Muscle of back (tissue), 11 donors: ENCODE measurements around the gene ELOVL6. TPM values are rescaled to one million over a fixed set of nuclear protein-coding genes. Genes with fewer than 3 reads are reported as not detected.
"Not testable (repeated sequence)": the region's sequence is repeated elsewhere in the genome, so short reads cannot be mapped to it uniquely, and the experiment has no call there.

Experiments
- DNase-seq, 3 donors: peaks; one replicate each; pipeline versions ENCODE4 v3.0.0 to v3.0.0-alpha.2; 2013
- polyA plus RNA-seq, 10 donors: library from polyadenylated mRNA; unstranded; fragments of 120-200 nt; gene quantifications; one replicate each; pipeline ENCODE4 v1.2.1, GENCODE V29; 2013; ENCODE audit not compliant: insufficient read length in 10 of 10

Gene ELOVL6
- polyA plus RNA-seq, 10 donors = 7.5 to 15.2 (median 8.0) TPM

DNA sequence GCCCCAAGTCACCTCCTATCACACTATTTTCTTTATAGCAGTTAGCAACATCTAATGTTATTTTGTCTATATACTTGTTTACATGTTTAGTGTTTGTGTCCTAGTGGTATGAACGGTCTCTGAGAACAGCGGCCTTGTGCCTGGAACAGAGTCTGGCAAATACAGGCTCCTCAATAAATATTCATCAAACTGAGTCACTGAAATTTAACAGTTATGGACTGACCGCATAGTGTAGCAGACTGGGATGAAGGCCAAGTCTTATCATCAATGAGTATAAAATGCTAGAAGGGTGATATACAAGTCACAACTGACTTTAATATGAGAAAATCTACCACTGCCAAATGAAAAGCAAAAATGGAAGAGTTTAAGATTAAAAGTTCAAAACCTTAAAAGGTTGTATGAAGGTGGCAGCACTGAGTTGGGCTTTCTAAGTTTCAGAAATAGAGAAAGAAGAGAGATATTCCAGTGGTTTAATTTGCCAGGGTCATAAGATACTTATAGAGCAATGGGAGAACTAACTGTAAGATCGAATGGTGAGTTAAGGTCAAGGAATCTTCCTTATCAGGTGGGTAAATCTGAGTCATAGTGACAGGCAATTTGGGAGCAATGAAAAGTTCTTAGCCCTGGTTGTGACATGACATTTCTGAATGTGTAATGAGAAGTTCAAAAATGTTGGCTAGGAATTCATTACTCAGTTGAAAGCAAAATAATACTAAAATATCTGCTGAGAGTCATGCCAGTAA, 34.9 kb downstream of the ELOVL6 start:
- DNase-seq = peak in 1 of 3 donors; percentile 75

DNA sequence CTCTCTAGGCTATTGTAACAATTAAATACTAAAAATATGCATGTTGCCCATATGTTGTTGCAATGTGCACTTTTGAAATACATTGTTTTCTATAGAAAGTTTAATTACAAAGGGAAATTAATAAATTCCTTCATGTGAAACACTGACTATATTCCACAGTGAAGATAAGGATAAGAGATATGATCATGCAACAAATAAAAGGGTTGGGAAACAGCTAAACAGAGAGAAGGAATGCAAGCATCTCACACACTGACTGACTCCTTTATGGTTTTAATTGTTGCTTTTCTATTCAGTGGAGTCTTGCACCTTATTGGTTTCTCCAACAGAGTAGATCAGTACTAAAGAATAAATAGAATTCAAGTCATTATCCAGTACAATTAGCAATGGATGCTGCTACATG, 37.8 kb downstream of the ELOVL6 start:
- no peak for DNase-seq

DNA sequence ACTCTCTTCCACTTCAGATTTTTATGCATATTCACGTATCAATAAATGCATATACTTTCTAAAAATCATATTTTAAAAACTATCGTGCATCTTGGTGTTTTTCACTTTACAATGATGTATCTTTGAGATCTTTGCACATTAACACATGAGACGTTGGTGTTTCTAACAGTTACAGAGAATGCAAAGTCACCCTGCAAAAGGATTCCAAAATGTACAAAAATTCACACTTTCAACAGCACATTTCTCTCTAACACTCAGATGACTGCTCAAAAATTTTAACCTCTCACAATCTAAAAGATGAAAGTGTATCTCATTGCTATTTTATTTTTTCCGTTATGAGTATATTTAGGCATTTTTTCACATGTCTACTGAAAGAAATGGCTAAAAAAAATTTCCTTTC, 38.9 kb downstream of the ELOVL6 start:
- no peak for DNase-seq

DNA sequence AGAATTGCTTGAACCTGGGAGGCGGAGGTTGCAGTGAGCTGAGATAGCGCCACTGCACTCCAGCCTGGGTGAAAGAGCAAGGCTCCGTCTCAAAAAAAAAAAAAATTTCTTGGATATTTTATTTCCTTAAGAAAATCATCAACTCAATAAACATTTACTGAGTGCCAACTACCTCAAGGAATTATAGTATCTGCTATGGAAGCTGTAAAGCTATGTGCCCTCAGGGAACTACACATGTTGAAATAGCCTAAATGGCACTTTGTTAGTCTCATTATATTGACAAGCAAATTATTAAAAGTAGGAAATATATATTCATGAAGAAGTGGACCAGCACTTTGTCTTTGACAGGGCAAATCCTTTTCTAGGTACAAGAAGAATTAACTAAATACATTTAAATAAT, 40.8 kb downstream of the ELOVL6 start:
- no peak for DNase-seq

DNA sequence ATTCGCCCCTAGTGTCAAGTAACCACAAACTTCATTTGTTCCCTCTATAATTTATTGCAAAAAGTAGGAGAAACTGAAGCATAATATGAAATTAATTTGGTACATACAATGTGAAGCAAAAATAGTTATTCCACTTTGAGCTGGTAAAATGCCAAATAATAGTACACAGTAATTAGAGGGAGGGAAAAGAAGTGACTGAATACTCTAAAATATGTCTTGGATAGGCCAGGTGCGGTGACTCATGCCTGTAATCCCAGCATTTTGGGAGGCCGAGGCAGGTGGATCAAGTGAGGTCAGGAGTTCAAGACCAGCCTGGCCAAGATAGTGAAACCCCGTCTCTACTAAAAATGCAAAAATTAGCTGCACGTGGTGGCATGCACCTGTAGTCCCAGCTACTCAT, 41.2 kb downstream of the ELOVL6 start:
- DNase-seq = not testable (repeated sequence)

DNA sequence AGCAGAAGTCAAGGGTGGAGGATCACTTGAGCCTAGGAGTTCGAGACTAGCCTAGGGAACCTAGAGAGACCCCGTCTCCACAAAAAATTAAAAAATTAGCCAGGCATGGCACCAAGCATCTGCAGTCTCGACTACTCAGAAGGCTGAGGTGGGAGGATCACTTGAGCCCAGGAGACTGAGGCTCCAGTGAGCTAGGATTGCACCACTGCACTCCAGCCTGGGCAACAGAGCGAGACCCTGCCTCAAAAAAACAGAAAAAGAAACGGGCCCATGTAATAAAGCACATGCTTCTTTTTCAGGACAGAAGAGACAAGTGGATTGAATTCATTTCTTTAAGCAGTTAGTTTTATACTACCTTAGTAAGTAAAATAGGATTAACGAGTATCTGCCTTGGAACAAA, 42.0 kb downstream of the ELOVL6 start:
- DNase-seq = no peak

DNA sequence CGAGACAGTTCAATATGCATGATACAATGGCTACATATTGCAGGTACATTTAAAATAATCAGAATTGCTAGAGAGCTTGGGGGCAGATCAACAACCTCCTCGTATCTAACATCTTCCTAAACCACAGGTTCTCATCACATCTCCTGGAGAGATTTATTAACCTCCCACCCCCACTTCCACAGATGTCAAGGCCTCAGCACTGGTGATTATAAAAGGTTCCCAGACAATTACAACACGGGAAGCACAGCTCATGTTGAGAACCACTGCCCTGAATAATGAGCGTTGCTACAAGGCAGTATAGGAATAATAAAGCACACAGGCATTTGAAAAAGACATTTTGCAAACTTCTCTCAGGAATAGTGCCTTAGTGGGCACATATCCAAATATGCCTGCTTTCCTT, 42.8 kb downstream of the ELOVL6 start:
- DNase-seq = peak in 1 of 3 donors; percentile 19

DNA sequence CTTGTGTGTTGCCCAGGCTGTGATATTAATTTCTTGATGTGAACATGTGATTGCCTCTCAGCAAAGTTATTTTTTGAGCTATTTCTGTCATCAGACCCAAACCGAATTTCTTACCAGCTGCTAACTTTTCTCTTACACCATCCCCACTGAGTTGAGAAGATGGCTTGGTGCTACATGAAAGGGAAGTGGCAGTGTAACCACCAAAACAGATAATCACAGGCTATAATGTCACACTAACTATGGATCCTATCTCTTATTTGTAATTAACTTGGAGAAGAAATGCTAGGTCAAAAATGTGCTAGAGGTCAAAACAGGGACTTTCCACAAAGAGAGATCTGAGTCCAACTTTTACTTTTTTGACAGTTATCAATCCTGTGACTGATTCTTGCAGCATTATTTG, 43.8 kb downstream of the ELOVL6 start:
- no peak for DNase-seq

DNA sequence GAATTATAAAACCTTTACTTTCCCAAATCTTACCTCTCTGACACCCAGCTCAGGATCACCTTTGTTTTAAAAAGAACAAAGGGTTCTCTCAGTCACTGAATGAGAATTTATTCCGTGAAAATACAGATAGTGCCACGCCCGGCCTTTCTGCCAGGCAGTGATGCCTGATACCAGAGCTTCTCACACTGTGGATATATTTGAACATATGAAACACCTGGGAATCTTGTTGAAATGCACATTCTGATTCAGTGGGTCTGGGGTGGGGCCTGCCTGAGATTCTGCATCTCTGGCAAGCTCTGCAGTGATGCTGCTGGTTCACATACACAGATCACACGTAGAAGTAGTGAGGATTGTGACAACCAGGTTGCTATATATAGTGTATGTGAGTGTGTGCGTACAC, 46.0 kb downstream of the ELOVL6 start:
- DNase-seq = no peak

DNA sequence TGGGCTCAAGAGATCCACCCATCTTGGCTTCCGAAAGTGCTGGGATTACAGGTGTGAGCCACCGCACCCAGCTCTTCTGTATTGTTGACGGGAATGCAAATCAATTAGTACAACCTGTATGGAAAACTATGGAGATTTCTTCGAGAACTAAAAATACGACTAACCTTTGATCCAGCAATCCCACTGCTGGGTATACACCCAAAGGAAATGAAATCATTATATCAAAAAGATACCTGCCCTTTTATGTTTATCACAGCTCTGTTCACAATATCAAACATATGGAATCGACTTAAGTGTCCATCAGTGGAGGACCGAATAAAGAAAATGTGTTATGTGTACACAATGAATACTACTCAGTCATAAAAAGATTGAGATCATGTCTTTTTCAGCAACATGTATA, 49.3 kb downstream of the ELOVL6 start:
- no peak for DNase-seq

DNA sequence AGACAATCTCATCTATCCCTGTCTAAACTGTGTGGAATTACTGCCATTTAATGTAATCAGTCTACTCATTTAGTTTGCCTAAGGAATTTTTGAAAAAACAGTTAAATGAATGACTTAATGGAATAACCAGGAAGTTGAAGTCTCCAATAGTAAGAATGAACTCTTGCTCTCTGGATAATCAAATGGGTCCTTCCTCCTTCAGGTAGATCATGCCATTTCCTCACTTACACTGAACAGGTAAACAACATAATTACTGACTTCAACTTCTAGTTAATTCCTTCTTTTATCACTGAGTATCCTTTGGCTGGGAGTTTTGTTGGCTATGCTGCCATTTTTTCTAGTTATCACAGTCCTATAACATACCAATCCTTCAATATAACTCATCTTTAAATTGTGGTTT, 56.0 kb downstream of the ELOVL6 start:
- DNase-seq = no peak

DNA sequence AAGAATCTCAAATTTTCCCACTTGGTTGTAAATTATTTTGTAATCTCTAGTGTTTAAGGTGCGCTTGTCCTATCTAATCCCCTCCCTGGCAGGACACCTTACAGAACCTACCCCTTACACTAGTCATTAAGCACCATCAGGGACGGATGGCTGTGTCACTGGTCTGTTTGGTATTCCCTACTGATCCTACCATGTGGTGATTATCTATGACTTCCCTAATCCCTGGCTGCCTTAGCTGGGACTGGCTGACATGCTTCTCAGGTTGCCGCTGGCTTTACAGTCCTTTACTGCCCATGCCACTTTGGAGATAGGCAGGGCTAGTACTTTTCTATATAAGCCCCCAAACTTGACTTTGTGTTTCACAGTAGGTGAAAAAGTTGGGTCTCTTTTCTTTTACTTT, 58.6 kb downstream of the ELOVL6 start:
- no peak for DNase-seq

DNA sequence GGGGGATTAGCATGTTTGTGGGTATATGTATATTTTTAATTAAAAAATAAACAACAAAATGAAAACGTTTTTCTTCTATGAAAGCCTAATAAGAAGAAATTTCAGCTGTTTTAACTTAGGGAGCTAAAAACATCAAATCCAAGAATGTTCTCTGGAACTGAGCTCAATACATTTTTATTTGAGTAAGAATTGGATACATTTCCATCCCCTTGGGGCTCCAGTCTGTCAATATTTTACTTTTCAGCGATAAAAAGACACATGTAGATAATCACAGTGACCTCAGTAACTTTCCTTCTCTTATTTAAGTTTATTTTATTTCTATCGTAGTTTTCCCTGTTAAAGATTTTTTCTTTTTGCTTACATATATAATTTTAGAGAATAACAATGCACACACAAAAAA, 59.3 kb downstream of the ELOVL6 start:
- DNase-seq = peak; percentile 58 to 85 (median 73)

DNA sequence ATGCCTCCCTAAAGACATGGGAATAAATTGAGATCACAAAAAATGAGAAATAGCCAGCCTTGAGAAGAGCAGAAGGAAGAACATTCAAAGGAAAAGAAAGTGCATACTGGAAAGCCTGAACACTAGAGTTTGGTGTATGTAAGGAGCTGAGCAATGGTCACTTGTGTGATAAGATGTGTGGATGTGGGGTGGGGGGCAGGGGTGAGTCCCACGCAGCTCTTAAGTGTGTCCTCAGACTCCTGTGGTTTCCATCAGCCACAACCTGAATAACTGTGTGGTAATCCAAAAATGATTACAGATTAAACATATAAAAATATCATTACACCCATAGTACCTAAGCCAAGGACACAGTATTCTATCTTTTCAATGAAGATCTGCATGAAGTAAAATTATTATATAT, 59.9 kb downstream of the ELOVL6 start:
- no peak for DNase-seq

DNA sequence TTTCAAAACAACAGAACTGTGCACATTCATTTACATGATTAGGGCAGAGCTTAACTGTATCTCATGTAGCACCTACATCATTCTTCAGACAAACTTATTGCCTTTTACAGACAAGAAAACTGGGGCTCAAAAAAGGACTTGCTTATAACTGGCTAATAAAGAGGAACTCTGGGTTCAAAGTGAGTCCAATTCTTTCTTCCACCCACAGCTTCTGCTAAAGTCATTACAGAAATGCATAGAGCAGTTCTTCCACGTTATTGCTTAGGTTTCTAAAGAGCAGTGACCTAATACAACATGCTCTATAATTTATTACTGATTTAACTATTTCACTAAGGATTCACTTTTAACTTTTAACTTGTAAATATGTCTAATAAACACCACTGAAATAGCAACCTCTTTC, 60.6 kb downstream of the ELOVL6 start:
- peak in 1 of 3 donors; percentile 35 for DNase-seq

DNA sequence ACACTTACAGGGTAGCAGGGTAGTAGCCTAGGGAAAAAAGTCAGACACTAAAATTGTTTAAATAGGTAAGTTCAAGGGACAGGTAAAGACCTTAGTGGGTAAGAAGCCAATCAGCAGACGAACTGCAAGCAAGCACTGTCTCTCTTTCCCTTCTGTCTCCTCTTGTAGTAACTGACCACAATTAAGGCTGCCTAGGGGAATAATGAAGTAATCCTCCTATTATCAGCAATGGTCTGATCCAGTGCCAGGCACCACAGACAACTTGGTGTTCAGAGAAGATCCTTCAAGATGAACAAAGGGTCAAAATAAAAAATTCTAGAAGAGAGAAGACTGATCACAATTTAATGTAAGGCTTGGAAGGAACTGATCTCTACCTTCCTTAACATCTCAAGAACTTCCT, 62.9 kb downstream of the ELOVL6 start:
- DNase-seq = no peak

DNA sequence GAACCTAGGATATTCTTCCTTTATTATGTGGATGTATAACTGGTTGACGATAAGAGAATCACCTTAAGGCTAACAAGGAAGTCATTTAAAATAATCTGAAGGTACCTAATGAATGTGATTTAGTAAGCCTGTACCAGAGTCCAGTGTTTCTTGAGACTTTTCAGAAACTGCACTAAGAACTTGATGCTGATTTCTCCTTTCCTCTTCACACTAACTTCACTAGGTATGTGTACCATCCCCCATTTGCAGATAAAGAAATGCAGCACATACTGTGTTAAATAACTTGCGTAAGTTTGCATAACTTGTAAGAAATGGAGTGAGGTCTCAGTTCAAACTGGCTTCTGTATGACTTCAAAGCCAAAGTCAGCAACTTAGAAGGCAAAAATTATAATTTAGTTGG, 63.3 kb downstream of the ELOVL6 start:
- DNase-seq = no peak

DNA sequence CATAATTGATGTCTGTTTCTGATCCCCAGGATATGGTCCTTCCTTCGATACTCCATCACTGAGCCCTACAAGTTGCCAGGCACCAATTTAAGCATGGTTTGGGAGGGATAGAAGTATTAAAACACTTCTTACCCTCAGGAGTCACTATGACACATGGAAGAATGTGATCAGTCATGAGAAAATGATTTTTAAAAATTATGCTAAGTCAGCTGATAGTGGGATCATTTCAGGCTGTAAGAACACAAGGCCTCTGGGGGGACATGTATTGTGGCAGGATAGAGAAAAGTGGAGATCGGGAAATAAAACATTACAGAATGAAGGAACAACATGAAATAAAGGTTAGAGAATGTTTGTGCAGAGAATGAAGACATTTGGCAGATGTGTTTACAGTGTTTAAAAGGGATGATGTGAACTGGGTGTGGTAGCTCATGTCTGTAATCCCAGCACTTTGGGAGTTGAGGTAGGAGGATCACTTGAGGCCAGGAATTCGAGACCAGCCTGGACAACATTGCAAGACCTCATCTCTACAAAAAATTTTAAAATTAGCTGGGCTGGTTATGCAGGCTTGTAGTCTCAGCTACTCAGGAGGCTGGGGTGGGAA, 64.0 kb downstream of the ELOVL6 start:
- DNase-seq = peak in 1 of 3 donors; percentile 9

DNA sequence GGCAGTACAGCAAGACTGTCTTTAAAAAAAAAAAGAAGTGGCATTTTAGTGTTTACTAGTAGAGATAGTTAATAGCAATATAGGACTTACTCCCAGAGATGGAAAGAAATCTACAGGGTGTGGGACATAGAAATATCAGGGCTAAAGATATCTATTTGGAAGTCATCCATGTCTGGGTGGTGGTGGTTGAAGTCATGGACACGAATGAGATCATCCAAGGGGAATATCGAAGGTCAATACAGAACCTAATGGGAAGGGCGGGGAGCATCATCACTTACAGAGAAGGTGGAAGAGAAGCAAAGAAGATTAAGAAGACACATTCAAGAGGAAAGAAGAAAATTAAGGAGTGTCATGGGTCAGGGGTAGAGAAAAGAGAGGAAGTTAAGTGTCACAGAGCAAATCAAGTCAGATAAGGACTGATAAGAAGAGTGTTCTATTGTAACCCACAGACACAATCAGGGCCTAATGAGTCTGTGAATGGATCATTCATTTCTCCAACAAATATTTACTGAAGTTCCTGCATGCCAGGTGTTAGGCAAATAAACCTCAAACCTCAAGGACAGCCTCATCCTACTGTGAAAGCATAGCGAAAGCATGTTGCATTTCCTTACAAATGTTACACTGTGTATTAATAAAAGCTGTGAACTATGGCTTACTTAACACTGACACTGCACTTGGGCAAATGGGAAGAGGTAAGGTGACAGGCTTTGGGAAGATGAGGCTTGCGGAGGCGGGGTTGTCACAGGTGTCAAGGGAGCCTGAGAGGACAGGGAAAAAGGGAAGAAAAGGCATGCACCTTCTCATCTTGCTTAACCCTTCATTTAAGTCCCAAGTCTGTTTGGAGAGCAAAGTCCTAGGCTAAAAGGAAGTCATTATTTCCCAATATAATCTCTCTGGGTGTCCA, 65.3 kb downstream of the ELOVL6 start:
- DNase-seq = no peak

DNA sequence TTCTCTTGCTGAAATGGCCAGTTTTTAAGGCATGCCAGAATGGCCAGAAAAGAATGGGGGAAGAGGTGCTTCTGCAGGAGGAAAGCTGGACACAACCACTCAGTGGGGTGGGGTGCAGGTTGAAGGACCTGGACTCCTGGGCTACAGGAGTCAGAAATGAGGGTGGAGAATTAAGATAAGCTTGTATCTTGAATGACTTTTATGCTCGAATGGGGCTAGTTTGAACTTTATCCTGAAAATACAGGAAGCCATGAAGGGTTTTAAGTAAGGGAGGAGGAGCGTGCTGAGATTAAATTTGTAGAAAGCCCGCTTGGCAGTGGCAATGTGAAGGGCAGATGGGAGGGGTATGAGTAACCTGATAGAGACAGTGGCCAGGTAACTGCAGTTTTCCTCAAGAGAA, 66.5 kb downstream of the ELOVL6 start:
- no peak for DNase-seq

DNA sequence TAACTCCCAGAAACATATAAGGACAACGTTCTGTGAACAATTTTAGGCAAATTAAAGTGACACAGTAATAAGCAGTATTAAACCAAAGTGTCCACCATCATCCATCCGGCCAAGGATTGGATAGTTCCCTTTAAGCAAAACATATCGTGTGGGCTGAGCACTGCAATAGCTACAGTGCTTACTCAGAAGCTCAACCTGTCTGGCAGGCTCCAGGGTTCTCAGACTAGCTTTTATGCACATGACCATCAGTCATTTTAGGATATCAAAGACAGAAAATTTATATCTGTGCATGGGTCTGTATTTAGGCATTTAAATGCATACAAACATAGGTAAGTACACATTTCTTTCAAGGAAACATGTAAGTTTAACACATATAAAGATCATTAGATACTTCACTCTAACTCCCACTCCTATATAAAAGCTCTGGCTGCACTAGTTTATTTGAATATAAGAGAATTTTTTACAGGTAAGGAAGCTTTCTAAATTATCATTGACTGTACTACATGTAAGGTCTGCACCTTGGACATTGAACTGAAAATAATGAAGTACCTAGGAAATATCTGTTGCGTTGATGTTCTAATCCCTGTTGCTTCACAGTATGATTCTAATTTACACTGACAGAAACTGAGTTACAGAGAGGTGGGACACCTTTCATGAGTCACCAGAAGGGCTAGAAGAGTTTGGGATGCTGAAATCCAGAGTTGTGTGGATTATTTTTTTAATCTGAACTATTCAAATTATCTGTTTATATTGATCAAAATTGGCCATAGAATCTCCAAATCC, 67.6 kb downstream of the ELOVL6 start:
- DNase-seq = no peak

DNA sequence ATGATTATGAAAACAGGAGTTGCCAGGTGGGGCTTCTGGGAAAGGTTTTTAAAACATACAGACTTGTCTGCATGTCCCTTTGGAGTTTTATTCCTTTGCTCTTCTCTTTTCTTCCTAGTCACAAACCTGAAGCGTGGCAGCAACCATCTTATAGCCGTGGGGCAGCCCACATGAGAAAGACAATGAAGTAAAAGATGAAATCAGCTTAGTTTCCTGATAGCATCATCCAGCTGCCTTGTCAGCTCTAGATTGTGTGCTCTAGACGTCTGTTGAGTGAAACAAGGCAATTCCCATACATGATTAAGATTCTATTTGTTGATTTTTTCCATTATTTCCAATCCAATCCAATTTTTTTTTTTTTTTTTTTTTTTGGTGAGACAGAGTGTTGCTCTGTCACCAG, 68.9 kb downstream of the ELOVL6 start:
- DNase-seq = no peak
